Mesenchymal stem cell (in vitro differentiated cells and primary cell): Measurements from ENCODE around the gene ARHGAP1.
A peak's percentile ranks its signal among the peaks of the same experiment; 100 is the strongest.

ENCODE experiments used
- DNase-seq: peaks from one replicate; pipeline ENCODE4 v3.0.0-alpha.2; 2013
- H2AFZ ChIP-seq: one replicate; pipeline ENCODE4 v1.6.1; 2013; ENCODE audit warnings: low read depth, mild to moderate bottlenecking, control low read depth, inconsistent platforms, low read length, moderate library complexity
- H2AK5ac ChIP-seq: 2 replicates; pipeline ENCODE4 v1.6.1; 2013; ENCODE audit warnings: low read length, moderate library complexity, mild to moderate bottlenecking, inconsistent platforms; ENCODE audit not compliant: severe bottlenecking
- H2BK120ac ChIP-seq: one replicate; pipeline ENCODE4 v1.6.1; 2013; ENCODE audit warnings: low read depth, mild to moderate bottlenecking, inconsistent platforms, low read length, moderate library complexity
- H2BK12ac ChIP-seq, 2 experiments: one replicate each; pipeline ENCODE4 v1.6.1; 2013; ENCODE audit warnings: inconsistent platforms in 2 of 2, low read length in 2 of 2, mild to moderate bottlenecking in 2 of 2, moderate library complexity in 2 of 2, control low read depth in 1 of 2
- H2BK15ac ChIP-seq: one replicate; pipeline ENCODE4 v1.6.1; 2013; ENCODE audit warnings: mild to moderate bottlenecking, low read depth, inconsistent platforms; ENCODE audit not compliant: poor library complexity, severe bottlenecking
- H2BK5ac ChIP-seq: 2 replicates; pipeline ENCODE4 v1.6.1; 2013; ENCODE audit warnings: low read depth, mild to moderate bottlenecking, low read length, control low read depth, inconsistent platforms; ENCODE audit not compliant: poor library complexity, severe bottlenecking
- H3K14ac ChIP-seq, 2 experiments: one replicate each; pipeline ENCODE4 v1.6.1; 2013; ENCODE audit warnings: inconsistent platforms in 2 of 2, low read length in 2 of 2, control low read depth in 1 of 2, mild to moderate bottlenecking in 1 of 2, moderate library complexity in 1 of 2
- H3K18ac ChIP-seq, 2 experiments: one replicate each; pipeline ENCODE4 v1.6.1; 2013; ENCODE audit warnings: inconsistent platforms in 2 of 2, low read length in 2 of 2, control low read depth in 1 of 2, low read depth in 1 of 2, mild to moderate bottlenecking in 1 of 2
- H3K23ac ChIP-seq, 2 experiments: one replicate each; pipeline ENCODE4 v1.6.1; 2013; ENCODE audit warnings: inconsistent platforms in 2 of 2, low read length in 2 of 2, mild to moderate bottlenecking in 2 of 2, moderate library complexity in 2 of 2, control low read depth in 1 of 2
- H3K27ac ChIP-seq: 2 replicates; pipeline ENCODE4 v1.5.1; 2013; ENCODE audit warnings: mild to moderate bottlenecking, moderate library complexity, low read length, control low read depth, inconsistent platforms; ENCODE audit not compliant: poor library complexity, severe bottlenecking
- H3K27me3 ChIP-seq, 2 experiments: 2 replicates each; pipeline versions ENCODE4 v1.6.1 to v1.7.0; 2013; ENCODE audit warnings: low read length in 2 of 2, mild to moderate bottlenecking in 2 of 2, moderate library complexity in 2 of 2, control low read depth in 1 of 2, inconsistent platforms in 1 of 2; ENCODE audit not compliant: control insufficient read depth in 1 of 2, insufficient read depth in 1 of 2
- H3K36me3 ChIP-seq, 2 experiments: 2 replicates each; pipeline versions ENCODE4 v1.6.1 to v1.7.0; 2013; ENCODE audit warnings: low read length in 2 of 2, control low read depth in 1 of 2, inconsistent platforms in 1 of 2, low read depth in 1 of 2, mild to moderate bottlenecking in 1 of 2; ENCODE audit not compliant: insufficient read depth in 2 of 2, control insufficient read depth in 1 of 2
- H3K4ac ChIP-seq, 2 experiments: one replicate each; pipeline ENCODE4 v1.6.1; 2013; ENCODE audit warnings: inconsistent platforms in 2 of 2, low read length in 2 of 2, mild to moderate bottlenecking in 2 of 2, moderate library complexity in 2 of 2, control low read depth in 1 of 2, low read depth in 1 of 2
- H3K4me1 ChIP-seq: 2 replicates; pipeline ENCODE4 v1.6.1; 2013; ENCODE audit warnings: low read depth, low read length, control low read depth; ENCODE audit not compliant: control insufficient read depth, insufficient read depth
- H3K4me2 ChIP-seq: 2 replicates; pipeline ENCODE4 v1.6.1; 2013; ENCODE audit warnings: low read length, mild to moderate bottlenecking, inconsistent platforms; ENCODE audit not compliant: poor library complexity, severe bottlenecking
- H3K4me3 ChIP-seq, 2 experiments: 2 replicates each; pipeline versions ENCODE4 v1.5.1 to v1.7.0; 2013; ENCODE audit warnings: low read length in 2 of 2, mild to moderate bottlenecking in 2 of 2, control low read depth in 1 of 2, low read depth in 1 of 2; ENCODE audit not compliant: insufficient read depth in 1 of 2
- H3K79me1 ChIP-seq: replicated peaks from 2 replicates; pipeline ENCODE4 v1.6.1; 2013; ENCODE audit warnings: mild to moderate bottlenecking, control low read depth, low read length, inconsistent platforms; ENCODE audit not compliant: poor library complexity, severe bottlenecking
- H3K9ac ChIP-seq: 2 replicates; pipeline ENCODE4 v1.7.0; 2013; ENCODE audit warnings: mild to moderate bottlenecking, low read length, moderate library complexity
- H3K9me3 ChIP-seq: 2 replicates; pipeline ENCODE4 v1.7.0; 2013; ENCODE audit warnings: mild to moderate bottlenecking, low read length; ENCODE audit not compliant: control insufficient read depth
- H4K8ac ChIP-seq: one replicate; pipeline ENCODE4 v1.6.1; 2013; ENCODE audit warnings: inconsistent platforms, mild to moderate bottlenecking, low read length, moderate library complexity
- H4K91ac ChIP-seq: one replicate; pipeline ENCODE4 v1.6.1; 2013; ENCODE audit warnings: mild to moderate bottlenecking, low read length, inconsistent platforms
- WGBS: methylation state at CpG from one replicate; pipeline ENCODE4 v1.1.7; 2013; ENCODE audit warnings: mixed read lengths; 5-methylcytosine and 5-hydroxymethylcytosine counted together

ARHGAP1 gene

GRCh38 chr11:46731545-46731944, 31.1 kb upstream of the ARHGAP1 start:
- 95% methylated on average over 4 of the region's 4 CpGs for WGBS

GRCh38 chr11:46729110-46730027, 28.9 kb upstream of the ARHGAP1 start:
- Histone ChIP-seq H3K27ac (no peak overlapping the region), H3K27me3 (no peaks in the 10 kb centered on the region), H3K4me1 (peaks cover 13% of the 10 kb centered on the region), H3K4ac (no peak overlapping the region), H2BK120ac (no peak overlapping the region), H2BK5ac (no peak overlapping the region), H2BK15ac (no peak overlapping the region), H2AK5ac (no peak overlapping the region), H3K36me3 (no peaks in the 10 kb centered on the region), H2BK12ac (no peak overlapping the region), H2AFZ (no peak overlapping the region), H3K4me2 (no peak overlapping the region), H3K14ac (no peak overlapping the region), H3K79me1 (no peaks in the 10 kb centered on the region), H3K9ac (no peak overlapping the region), H3K9me3 (no peaks in the 10 kb centered on the region), H3K18ac (no peak overlapping the region), H3K4me3 (no peak overlapping the region), H3K23ac (no peak overlapping the region), H4K8ac (no peak overlapping the region), H4K91ac (no peak overlapping the region)
- no peak for DNase-seq
- 89% methylated on average over 24 of the region's 24 CpGs for WGBS

More at GRCh38 chr11:46731545-46731944, 31.1 kb upstream of the ARHGAP1 start:
- H2AK5ac ChIP-seq, result no peak overlapping the region
- H4K8ac ChIP-seq, result no peak overlapping the region
- no peaks in the 10 kb centered on the region for H3K79me1 ChIP-seq
- no peak overlapping the region for H3K4ac ChIP-seq
- H2BK12ac ChIP-seq, result no peak overlapping the region
- no peak overlapping the region for H4K91ac ChIP-seq
- no peak overlapping the region for H2BK15ac ChIP-seq
- H2BK120ac ChIP-seq, result no peak overlapping the region
- DNase-seq, result no peak
- H3K4me1 ChIP-seq, result peaks cover 5% of the 10 kb centered on the region
- no peak overlapping the region for H3K18ac ChIP-seq
- H3K27ac ChIP-seq, result no peak overlapping the region
- no peaks in the 10 kb centered on the region for H3K9me3 ChIP-seq
- no peak overlapping the region for H3K14ac ChIP-seq
- no peaks in the 10 kb centered on the region for H3K36me3 ChIP-seq
- no peak overlapping the region for H3K23ac ChIP-seq
- H3K4me3 ChIP-seq, result no peak overlapping the region
- H3K4me2 ChIP-seq, result no peak overlapping the region
- no peak overlapping the region for H2BK5ac ChIP-seq
- H3K27me3 ChIP-seq, result no peaks in the 10 kb centered on the region
- H3K9ac ChIP-seq, result no peak overlapping the region
- no peak overlapping the region for H2AFZ ChIP-seq

- H4K91ac ChIP-seq, result no peak overlapping the region
- H3K4me1 ChIP-seq, result peaks cover 13% of the 10 kb centered on the region
- no peak overlapping the region for H3K23ac ChIP-seq
- no peak overlapping the region for H3K4me2 ChIP-seq
- no peak overlapping the region for H3K27ac ChIP-seq
- peak overlapping the region; percentile 27 for H4K8ac ChIP-seq
- H2AFZ ChIP-seq, result no peak overlapping the region
- H3K36me3 ChIP-seq, result no peaks in the 10 kb centered on the region
- no peak overlapping the region for H2BK12ac ChIP-seq
- no peaks in the 10 kb centered on the region for H3K9me3 ChIP-seq
- no peak overlapping the region for H3K4ac ChIP-seq
- H3K4me3 ChIP-seq, result no peak overlapping the region
- no peak overlapping the region for H3K18ac ChIP-seq
- H2BK120ac ChIP-seq, result no peak overlapping the region
- H3K14ac ChIP-seq, result no peak overlapping the region
- no peaks in the 10 kb centered on the region for H3K27me3 ChIP-seq
- WGBS, result 96% methylated on average over 7 of the region's 9 CpGs
- H2BK5ac ChIP-seq, result no peak overlapping the region
- no peaks in the 10 kb centered on the region for H3K79me1 ChIP-seq
- H2AK5ac ChIP-seq, result no peak overlapping the region
- H2BK15ac ChIP-seq, result no peak overlapping the region
- H3K9ac ChIP-seq, result no peak overlapping the region
- no peak for DNase-seq
These were observed 28.2 kb upstream of the ARHGAP1 start for GRCh38 chr11:46728659-46729040.

DNA sequence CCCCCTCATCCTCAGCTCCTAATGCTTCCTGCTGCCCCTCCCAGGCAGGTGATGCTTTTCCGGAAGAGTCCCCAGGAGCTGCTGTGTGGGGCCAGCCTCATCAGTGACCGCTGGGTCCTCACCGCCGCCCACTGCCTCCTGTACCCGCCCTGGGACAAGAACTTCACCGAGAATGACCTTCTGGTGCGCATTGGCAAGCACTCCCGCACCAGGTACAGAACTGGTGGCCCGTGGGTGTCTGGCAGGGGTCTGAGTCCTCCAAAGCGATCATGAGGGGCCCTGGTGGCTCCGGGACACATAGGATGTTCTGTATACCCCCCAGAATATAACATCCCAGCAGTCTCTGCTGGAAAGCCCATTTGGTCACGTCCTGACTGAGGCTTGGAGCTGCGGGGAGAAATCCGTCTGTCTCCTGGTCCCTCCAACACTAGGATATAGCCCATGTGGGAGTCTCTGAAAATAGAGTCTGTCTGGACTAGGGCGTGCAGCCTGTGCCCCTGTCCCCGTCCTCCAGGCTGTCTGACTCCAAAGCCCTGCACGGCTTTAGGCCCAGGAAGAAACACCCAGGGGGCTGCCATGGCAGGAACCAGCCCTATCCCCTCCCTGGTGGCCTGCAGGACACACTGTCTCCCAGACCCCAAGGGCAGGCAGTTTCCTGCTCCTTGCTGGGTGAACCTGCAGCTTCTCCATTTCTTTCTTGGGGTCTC, 27.7 kb upstream of the ARHGAP1 start:
- Histone ChIP-seq H3K36me3 (no peaks in the 10 kb centered on the region), H3K27ac (no peak overlapping the region), H3K79me1 (no peaks in the 10 kb centered on the region), H3K9me3 (no peaks in the 10 kb centered on the region), H4K91ac (no peak overlapping the region), H3K4me3 (no peak overlapping the region), H3K27me3 (no peaks in the 10 kb centered on the region), H3K18ac (no peak overlapping the region), H3K4me2 (no peak overlapping the region), H3K4ac (no peak overlapping the region), H4K8ac (no peak overlapping the region), H2AFZ (no peak overlapping the region), H2BK120ac (no peak overlapping the region), H3K9ac (no peak overlapping the region), H2BK5ac (no peak overlapping the region), H3K23ac (no peak overlapping the region), H2BK12ac (no peak overlapping the region), H3K4me1 (peaks cover 13% of the 10 kb centered on the region), H2BK15ac (no peak overlapping the region), H3K14ac (no peak overlapping the region), H2AK5ac (no peak overlapping the region)
- no peak for DNase-seq
- WGBS, result 91% methylated on average over 17 of the region's 17 CpGs
